Epithelial cell of prostate (primary cell): ENCODE results near the gene SF3B5.
"Not testable (repeated sequence)": the region's sequence is repeated elsewhere in the genome, so short reads cannot be mapped to it uniquely, and the experiment has no call there.

Experiments
- DNase-seq: peaks from one replicate; pipeline ENCODE4 v3.0.0-alpha.2; 2011; ENCODE audit warnings: low read depth, low spot score
- H3K27ac ChIP-seq: fragments of 450-650 bp; 2 replicates; pipeline ENCODE4 v1.5.1; 2017; ENCODE audit warnings: mild to moderate bottlenecking

SF3B5 gene

GRCh38 chr6:144095134-144096002 is at the start of gene SF3B5:
Gene SF3B5 (minus strand): TSS chr6:144095573. CDS start chr6:144095497, 76 bp downstream.
- peak; percentile 100 for DNase-seq
- peak within 1 kb of the TSS; percentile 71 for H3K27ac ChIP-seq

DNA sequence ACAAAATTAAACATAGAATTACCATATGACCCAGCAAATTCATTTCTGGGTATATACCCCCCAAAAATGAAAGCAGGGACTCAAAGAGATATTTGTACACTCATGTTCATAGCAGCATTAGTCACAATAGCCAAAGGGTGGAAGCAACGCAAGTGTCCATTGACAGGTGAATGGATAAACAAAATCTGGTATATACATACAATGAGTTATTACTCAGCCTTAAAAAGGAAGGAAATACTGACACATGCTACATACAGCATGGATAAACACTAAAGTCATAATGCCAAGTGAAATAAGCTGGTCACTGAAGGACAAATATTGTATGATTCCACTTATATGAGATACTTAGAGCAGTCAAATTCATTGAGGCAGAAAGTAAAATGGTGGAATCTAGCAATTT is 49.6 kb upstream of the SF3B5 start:
- DNase-seq = peak; percentile 33
- no peak overlapping the region for H3K27ac ChIP-seq

- H3K27ac ChIP-seq = no peak overlapping the region
- no peak for DNase-seq
Measured at GRCh38 chr6:144143878-144144277, 48.5 kb upstream of the SF3B5 start.

DNA sequence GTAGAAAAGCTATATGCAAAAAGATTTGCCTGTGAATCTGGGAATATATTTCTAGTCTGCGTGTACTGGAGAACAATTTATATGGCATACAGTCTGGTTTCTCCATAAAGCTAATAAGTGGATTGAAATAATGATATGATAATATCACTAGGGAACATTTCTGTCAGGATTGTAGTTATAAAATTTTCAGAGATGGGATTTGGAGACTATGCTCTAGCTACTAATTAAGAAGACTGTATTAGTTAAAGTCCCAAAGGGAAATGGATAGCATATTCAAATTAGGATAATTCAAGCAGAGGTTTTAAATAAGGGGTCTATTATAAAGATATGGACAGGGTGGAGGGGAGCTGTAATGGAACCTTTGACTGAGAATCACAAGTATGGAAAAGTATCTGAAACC is 47.7 kb upstream of the SF3B5 start:
- DNase-seq = no peak
- no peak overlapping the region for H3K27ac ChIP-seq

- DNase-seq = no peak
- no peak overlapping the region for H3K27ac ChIP-seq
Measured at GRCh38 chr6:144141470-144141869, 46.1 kb upstream of the SF3B5 start.

DNA sequence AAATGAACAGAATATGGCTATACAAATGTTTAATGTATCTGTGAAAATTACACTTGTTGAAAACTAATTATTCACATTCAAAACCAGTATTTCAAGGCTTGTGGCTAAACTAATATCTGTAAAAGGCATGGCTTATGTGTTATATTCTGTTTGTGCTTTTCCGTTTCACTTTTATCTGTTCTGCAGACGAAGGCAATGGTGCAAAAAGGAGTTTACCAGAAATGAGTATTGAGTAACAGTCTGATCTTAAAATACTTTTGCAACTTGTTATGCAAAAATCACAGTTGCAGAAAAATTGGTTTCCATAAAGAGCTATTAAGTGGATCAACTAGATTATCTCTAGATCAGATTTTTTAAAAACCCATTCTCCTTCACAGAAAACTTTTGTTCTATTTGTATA is 45.5 kb upstream of the SF3B5 start:
- no peak for DNase-seq
- no peak overlapping the region for H3K27ac ChIP-seq

GRCh38 chr6:144139817-144140216 is 44.4 kb upstream of the SF3B5 start:
- no peak for DNase-seq
- H3K27ac ChIP-seq = no peak overlapping the region

- no peak for DNase-seq
- H3K27ac ChIP-seq = no peak overlapping the region
Measured at GRCh38 chr6:144138542-144138941, 43.2 kb upstream of the SF3B5 start.

DNA sequence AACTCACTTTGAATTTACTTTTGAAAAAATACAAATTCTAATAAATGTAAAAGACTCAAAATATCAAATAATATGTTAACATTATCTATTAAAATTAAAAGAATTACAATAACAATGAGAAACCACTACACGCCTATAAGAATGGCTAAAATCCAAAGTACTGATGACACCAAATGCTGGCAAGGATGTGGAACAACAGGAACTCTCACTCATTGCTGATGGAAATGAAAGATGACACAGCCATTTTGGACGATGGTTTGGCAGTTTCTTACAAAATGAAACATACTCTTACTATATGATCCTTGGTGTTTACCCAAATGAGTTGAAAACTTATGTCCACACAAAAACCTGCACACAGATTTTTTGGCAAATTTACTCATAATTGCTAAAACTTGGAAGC is 39.4 kb upstream of the SF3B5 start:
- H3K27ac ChIP-seq = no peak overlapping the region
- no peak for DNase-seq

GRCh38 chr6:144134176-144134575 is 38.8 kb upstream of the SF3B5 start:
- H3K27ac ChIP-seq = no peak overlapping the region
- DNase-seq = no peak

DNA sequence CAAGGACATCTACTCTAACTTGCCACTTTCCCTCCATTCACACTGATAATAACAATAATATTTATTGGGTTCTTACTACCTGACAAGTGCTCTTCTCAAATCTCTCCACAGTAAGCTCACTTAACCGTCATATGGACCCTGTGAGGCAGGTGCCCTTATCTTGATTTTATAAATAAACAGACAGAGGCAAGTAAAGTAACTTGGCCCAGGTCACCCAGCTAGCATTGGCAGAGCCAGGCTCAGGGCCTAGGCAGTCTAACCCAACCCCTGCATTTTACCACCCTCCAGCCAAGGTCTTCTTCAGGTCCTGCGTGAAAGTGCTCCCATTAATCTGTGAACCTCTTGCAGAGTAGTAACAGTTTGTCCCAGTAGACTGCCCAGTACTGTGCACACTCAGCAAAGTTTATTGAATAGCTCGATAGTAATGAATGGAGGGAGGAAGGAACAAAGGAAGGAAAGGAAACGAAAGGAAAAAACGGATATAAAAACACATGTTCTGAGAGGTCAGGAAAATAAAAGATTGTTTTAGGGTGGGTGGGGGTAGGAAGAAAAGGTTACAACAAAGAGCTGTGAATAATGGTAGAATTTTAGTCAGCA is 38.0 kb upstream of the SF3B5 start:
- H3K27ac ChIP-seq = no peak overlapping the region
- DNase-seq = no peak

DNA sequence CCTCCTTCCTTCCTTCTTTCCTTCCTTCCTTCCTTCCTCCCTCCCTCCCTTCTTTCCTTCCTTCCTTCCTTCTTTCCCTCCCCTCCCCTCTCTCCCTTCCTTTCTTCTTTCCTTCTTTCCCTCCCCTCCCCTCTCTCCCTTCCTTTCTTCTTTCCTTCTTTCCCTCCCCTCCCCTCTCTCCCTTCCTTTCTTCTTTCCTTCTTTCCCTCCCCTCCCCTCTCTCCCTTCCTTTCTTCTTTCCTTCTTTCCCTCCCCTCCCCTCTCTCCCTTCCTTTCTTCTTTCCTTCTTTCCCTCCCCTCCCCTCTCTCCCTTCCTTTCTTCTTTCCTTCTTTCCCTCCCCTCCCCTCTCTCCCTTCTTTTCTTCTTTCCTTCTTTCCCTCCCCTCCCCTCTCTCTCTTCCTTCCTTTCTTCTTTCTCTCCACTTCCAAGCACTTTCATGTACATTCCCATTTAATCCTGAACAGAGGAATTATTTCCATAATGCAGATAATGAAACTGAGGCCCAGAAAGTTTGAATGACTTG is 36.9 kb upstream of the SF3B5 start:
- not testable (repeated sequence) for DNase-seq, H3K27ac ChIP-seq

- peak; percentile 37 for DNase-seq
- H3K27ac ChIP-seq = no peak overlapping the region
Measured at GRCh38 chr6:144131248-144131709, 35.9 kb upstream of the SF3B5 start.

DNA sequence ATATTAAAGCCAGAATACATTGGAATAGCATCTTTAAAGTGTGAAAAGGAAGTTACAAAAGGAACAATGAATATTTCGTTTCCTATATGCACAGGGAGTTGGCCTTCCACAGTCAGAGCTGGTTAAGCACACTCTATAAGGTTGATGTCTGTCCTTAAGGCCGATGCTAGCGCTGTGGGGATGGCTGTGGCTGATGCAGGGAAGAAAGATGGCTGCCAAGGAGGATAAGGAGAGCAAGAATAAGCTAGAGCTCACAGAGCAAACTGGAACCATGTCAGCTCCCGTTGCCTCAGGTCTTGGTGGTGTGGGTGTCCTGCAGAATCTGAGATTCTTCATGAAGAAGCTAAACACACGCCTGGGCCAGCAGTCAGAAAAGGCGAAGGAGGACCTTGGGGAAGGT is 34.1 kb upstream of the SF3B5 start:
- no peak overlapping the region for H3K27ac ChIP-seq
- no peak for DNase-seq

GRCh38 chr6:144127097-144127496 is 31.7 kb upstream of the SF3B5 start:
- no peak for DNase-seq
- H3K27ac ChIP-seq = no peak overlapping the region

DNA sequence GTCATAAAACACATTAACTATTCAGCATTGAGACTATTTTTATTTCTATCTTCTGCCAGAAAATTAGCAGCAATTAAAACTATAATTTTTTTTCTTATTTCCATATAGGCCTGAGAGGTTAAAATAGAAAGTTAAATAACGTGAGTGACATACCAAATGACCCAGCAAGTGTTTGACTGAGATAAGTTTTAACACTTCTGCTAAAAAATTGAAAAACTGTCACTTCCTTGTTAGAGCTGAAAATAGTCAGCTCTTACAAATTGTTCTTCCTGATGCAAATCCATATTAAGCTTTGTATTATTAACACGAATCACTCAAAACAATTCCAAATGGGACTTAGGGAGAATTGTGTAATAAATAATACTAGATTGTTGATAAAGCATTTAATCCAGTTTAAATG is 28.5 kb upstream of the SF3B5 start:
- no peak for DNase-seq

DNA sequence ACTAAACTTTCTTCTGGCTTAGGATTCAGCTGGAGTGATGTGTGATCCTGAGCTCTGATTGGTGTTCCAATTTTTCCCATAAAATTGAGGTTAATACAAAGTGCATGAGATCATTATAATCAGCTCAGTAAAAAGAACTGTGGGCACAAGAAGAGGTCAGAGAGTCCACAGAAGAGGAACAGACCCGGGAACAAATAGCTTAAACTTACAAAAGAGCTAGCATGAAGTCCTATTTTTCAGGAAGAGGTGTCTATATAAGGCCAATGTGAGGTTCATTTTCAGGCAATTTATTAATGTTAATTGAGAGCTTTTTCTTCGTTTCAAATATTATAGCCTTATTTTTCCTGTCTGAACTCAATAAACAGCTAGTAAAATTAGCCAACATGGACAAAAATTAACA is 28.0 kb upstream of the SF3B5 start:
- DNase-seq = no peak
- no peak overlapping the region for H3K27ac ChIP-seq

More for the DNA sequence above, 28.5 kb upstream of the SF3B5 start:
- H3K27ac ChIP-seq = no peak overlapping the region

DNA sequence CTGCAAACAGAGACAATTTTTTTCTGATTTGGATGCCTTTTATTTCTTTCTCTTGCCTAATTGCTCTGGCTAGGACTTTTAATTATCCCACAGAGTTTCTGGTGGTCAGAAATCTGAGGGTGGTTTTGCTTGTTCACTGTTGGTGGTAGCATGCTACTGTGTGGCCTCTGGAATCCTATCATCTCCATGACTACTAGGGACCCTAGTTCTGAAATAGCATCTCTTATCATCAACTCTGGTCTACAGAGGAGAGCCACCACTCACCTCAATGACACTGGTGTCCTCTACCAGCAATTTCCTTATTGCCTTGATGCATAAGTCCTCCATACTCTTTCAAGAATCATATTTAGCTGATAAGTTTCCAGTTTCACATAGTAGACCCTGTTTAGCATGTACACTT is 27.5 kb upstream of the SF3B5 start:
- no peak for DNase-seq
- H3K27ac ChIP-seq = no peak overlapping the region

DNA sequence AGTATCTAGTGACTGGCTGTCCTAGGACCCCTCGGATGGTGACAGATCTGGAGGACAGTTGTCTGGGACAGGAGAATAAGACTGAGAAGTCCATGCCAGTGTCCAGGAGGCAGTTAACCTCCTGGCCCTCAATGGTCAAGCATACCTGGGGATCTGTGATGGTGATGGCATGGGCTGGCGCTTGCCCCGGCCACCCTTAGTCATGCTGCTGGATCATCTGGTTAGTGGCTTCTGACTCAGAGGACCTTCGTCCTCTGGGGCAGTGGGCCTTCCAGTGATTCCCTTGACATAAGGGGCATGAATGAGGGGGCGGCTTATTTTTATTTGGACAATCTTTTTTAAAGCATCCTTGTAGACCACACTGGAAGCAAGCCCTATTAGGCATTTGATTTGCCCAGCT is 24.0 kb upstream of the SF3B5 start:
- no peak for DNase-seq
- H3K27ac ChIP-seq = no peak overlapping the region

GRCh38 chr6:144115219-144115618 is 19.8 kb upstream of the SF3B5 start:
- H3K27ac ChIP-seq = no peak overlapping the region
- no peak for DNase-seq

GRCh38 chr6:144113366-144113765 is 18.0 kb upstream of the SF3B5 start:
- no peak for DNase-seq
- no peak overlapping the region for H3K27ac ChIP-seq
